NT2/D1 (cell line): ENCODE results near the gene BCAS4.

Source experiments
- SUZ12 ChIP-seq: IDR thresholded peaks from 2 replicates; pipeline ENCODE4 v1.6.1; 2011; ENCODE audit not compliant: insufficient read length, insufficient read depth; ENCODE audit errors: extremely low read depth
- YY1 ChIP-seq: IDR thresholded peaks from 2 replicates; pipeline ENCODE4 v1.6.1; 2011; ENCODE audit not compliant: insufficient read length, insufficient read depth

GRCh38 chr20:50867805-50868204, 72.9 kb downstream of the BCAS4 start:
- TF ChIP-seq SUZ12 (no peak), YY1 (no peak)
